Embryonic facial prominence (tissue), 1 donor: ENCODE results near the gene RNF115.
"Not testable (repeated sequence)": the region's sequence is repeated elsewhere in the genome, so short reads cannot be mapped to it uniquely, and the experiment has no call there.

Experiments
- DNase-seq: peaks from one replicate; pipeline ENCODE4 v3.0.0-alpha.2; 2016; ENCODE audit errors: extremely low spot score

Gene RNF115

GRCh38 chr1:145827966-145828365, 4.1 kb upstream of the RNF115 start:
- DNase-seq: no peak

- DNase-seq: no peak
Measured at GRCh38 chr1:145826030-145826429, 2.1 kb upstream of the RNF115 start.

GRCh38 chr1:145824499-145824842, 576 bp upstream of the RNF115 start:
- DNase-seq: no peak

GRCh38 chr1:145822779-145823331, 1.0 kb downstream of the RNF115 start:
- not testable (repeated sequence) for DNase-seq

GRCh38 chr1:145818095-145818494, 5.8 kb downstream of the RNF115 start:
- not testable (repeated sequence) for DNase-seq

- DNase-seq: not testable (repeated sequence)
Measured at GRCh38 chr1:145812977-145813810, 10.7 kb downstream of the RNF115 start.

GRCh38 chr1:145806844-145807243, 17.1 kb downstream of the RNF115 start:
- DNase-seq: no peak

GRCh38 chr1:145806408-145806807, 17.5 kb downstream of the RNF115 start:
- DNase-seq: no peak

GRCh38 chr1:145805057-145805456, 18.8 kb downstream of the RNF115 start:
- DNase-seq: no peak

- no peak for DNase-seq
Measured at GRCh38 chr1:145804235-145805045, 19.5 kb downstream of the RNF115 start.

GRCh38 chr1:145799806-145800205, 24.1 kb downstream of the RNF115 start:
- no peak for DNase-seq

GRCh38 chr1:145796753-145797152, 27.1 kb downstream of the RNF115 start:
- DNase-seq: no peak

- no peak for DNase-seq
Measured at GRCh38 chr1:145795257-145795881, 28.5 kb downstream of the RNF115 start.

- DNase-seq: no peak
Measured at GRCh38 chr1:145792484-145792883, 31.4 kb downstream of the RNF115 start.

GRCh38 chr1:145791860-145792259, 32.0 kb downstream of the RNF115 start:
- not testable (repeated sequence) for DNase-seq

- DNase-seq: no peak
Measured at GRCh38 chr1:145788580-145788979, 35.3 kb downstream of the RNF115 start.

GRCh38 chr1:145786271-145786670, 37.6 kb downstream of the RNF115 start:
- DNase-seq: no peak

- DNase-seq: no peak
Measured at GRCh38 chr1:145785547-145785946, 38.3 kb downstream of the RNF115 start.

- no peak for DNase-seq
Measured at GRCh38 chr1:145784409-145784808, 39.5 kb downstream of the RNF115 start.

GRCh38 chr1:145782272-145783099, 41.4 kb downstream of the RNF115 start:
- DNase-seq: no peak

GRCh38 chr1:145778146-145778540, 45.8 kb downstream of the RNF115 start:
- no peak for DNase-seq
